Activated CD8-positive, alpha-beta T cell treated with anti-CD3 and anti-CD28 coated beads, Interleukin-2, amount 10 ng/mL, durations not matched to agents 7 days and 5 days (primary cell): ENCODE results near the gene ZNF148. TPM values are rescaled to one million over a fixed set of nuclear protein-coding genes. Genes with fewer than 3 reads are reported as not detected.

Experiments
- ATAC-seq: fragments of 150-1000 bp; cut with Tn5 transposase; one replicate; pipeline ENCODE4 v1.10.0; 2021; ENCODE audit warnings: moderate library complexity
- CTCF ChIA-PET: fragments of 350-600 bp; sonication (Branson Sonifier 250); formaldehyde crosslinking; loops from one replicate; lab custom pipeline; 2021; ENCODE audit warnings: antibody characterized with exemption; lab: Charles Lee
- POLR2A ChIA-PET: fragments of 350-600 bp; sonication (Branson Sonifier 250); formaldehyde crosslinking; loops from one replicate; lab custom pipeline; 2021; ENCODE audit warnings: antibody characterized with exemption; lab: Charles Lee
- DNase-seq: peaks from one replicate; pipeline ENCODE4 v3.0.0-alpha.2; 2020
- H3K27ac Mint-ChIP-seq: one replicate; pipeline ENCODE4 v1.8.0; 2021; ENCODE audit warnings: mild to moderate bottlenecking, mixed read lengths
- H3K27me3 Mint-ChIP-seq: one replicate; pipeline ENCODE4 v1.8.0; 2021; ENCODE audit warnings: low read depth, mixed read lengths
- H3K36me3 Mint-ChIP-seq: one replicate; pipeline ENCODE4 v1.8.0; 2021; ENCODE audit warnings: low read depth, mixed read lengths
- H3K4me1 Mint-ChIP-seq: one replicate; pipeline ENCODE4 v1.8.0; 2021; ENCODE audit warnings: low read depth, mixed read lengths
- H3K4me3 Mint-ChIP-seq: one replicate; pipeline ENCODE4 v1.8.0; 2021; ENCODE audit warnings: mild to moderate bottlenecking, mixed read lengths
- H3K9me3 Mint-ChIP-seq: one replicate; pipeline ENCODE4 v1.8.0; 2022; ENCODE audit warnings: mixed read lengths; ENCODE audit not compliant: insufficient read depth
- total RNA-seq, 2 experiments: library from RNA; stranded (reverse); gene quantifications; one replicate each; pipeline ENCODE4 v1.2.3, GENCODE V29; 2021

The ZNF148 gene
- total RNA-seq, 2 experiments from 2014 or later, result 39.1 to 39.6 TPM

GRCh38 chr3:125186800-125187598 is 188.1 kb downstream of the ZNF148 start:
- ATAC-seq, result no peak
- POLR2A ChIA-PET, result no interaction called here
- Mint-ChIP-seq H3K27ac (no peak overlapping the region), H3K36me3 (no peaks in the 10 kb centered on the region), H3K4me3 (no peak overlapping the region), H3K4me1 (peaks cover 4% of the 10 kb centered on the region), H3K27me3 (peaks cover 17% of the 10 kb centered on the region), H3K9me3 (no peaks in the 10 kb centered on the region)
- DNase-seq, result no peak
- CTCF ChIA-PET, result no interaction called here

DNA sequence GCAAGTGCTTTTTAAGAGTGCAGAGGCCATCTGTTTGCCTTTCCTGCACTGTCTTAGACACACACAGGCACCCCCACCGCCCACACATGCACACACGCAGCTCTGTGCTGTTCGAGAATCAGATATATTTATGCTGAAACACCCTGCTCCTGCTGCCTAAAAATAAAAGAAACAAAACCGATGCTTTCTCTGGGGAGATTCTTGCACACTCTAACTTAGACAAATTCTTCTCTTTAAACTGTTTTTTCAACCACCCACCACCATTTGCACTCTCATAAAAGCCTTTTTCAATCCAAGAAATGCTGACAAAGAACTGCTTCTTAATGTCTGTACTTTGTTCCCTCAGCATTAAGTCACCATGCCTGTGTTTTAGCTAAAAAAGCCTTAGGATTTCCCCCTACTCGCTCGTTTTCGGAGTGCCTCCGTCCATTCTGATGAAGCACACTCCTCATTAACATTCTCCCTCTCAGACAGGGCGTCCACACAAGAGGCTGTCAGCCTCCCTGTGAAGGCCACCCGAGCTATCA is 188.8 kb downstream of the ZNF148 start:
- no peak for ATAC-seq
- no peak for DNase-seq
- no peaks in the 10 kb centered on the region for H3K4me1 Mint-ChIP-seq
- H3K9me3 Mint-ChIP-seq, result no peaks in the 10 kb centered on the region
- CTCF ChIA-PET, result no interaction called here
- POLR2A ChIA-PET, result no interaction called here
- no peaks in the 10 kb centered on the region for H3K36me3 Mint-ChIP-seq
- H3K4me3 Mint-ChIP-seq, result no peak overlapping the region
- H3K27me3 Mint-ChIP-seq, result peaks cover 16% of the 10 kb centered on the region
- no peak overlapping the region for H3K27ac Mint-ChIP-seq

DNA sequence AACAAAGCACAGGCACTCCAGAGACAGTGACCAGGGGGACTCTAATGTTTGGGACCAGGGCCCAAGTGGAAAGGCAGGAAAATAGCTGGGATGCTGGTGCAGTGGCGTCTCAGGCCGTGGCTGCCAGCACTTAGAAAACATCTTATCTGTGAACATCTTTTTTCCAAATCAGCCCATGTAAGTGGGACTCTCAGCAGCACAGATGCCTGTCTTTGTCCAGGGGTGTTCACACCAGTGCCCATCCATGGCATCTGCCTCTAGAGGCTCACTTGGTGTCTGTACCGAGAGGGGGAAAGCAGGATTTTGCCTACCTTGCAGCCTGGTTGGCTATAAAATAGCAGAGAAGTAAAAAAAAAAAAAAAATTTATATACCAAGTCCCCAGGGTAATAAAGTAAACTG is 189.3 kb downstream of the ZNF148 start:
- no peaks in the 10 kb centered on the region for H3K36me3 Mint-ChIP-seq
- CTCF ChIA-PET, result no interaction called here
- no peak overlapping the region for H3K4me3 Mint-ChIP-seq
- DNase-seq, result no peak
- no peak overlapping the region for H3K27ac Mint-ChIP-seq
- H3K27me3 Mint-ChIP-seq, result peaks cover 11% of the 10 kb centered on the region
- no peak for ATAC-seq
- POLR2A ChIA-PET, result no interaction called here
- H3K9me3 Mint-ChIP-seq, result no peaks in the 10 kb centered on the region
- no peaks in the 10 kb centered on the region for H3K4me1 Mint-ChIP-seq

- Mint-ChIP-seq H3K27ac (no peak overlapping the region), H3K27me3 (peaks cover 3% of the 10 kb centered on the region), H3K4me3 (no peak overlapping the region), H3K4me1 (peaks cover 1% of the 10 kb centered on the region), H3K9me3 (no peaks in the 10 kb centered on the region), H3K36me3 (no peaks in the 10 kb centered on the region)
- ATAC-seq (no peak), DNase-seq (no peak)
- POLR2A ChIA-PET, result no interaction called here
- CTCF ChIA-PET, result no interaction called here
Measured at GRCh38 chr3:125179884-125180240, 195.3 kb downstream of the ZNF148 start.

- no peak overlapping the region for H3K27ac Mint-ChIP-seq
- DNase-seq, result no peak
- ATAC-seq, result no peak
- H3K36me3 Mint-ChIP-seq, result no peaks in the 10 kb centered on the region
- CTCF ChIA-PET, result no interaction called here
- peaks cover 6% of the 10 kb centered on the region for H3K27me3 Mint-ChIP-seq
- no peak overlapping the region for H3K4me3 Mint-ChIP-seq
- H3K4me1 Mint-ChIP-seq, result peaks cover 1% of the 10 kb centered on the region
- POLR2A ChIA-PET, result no interaction called here
- H3K9me3 Mint-ChIP-seq, result no peaks in the 10 kb centered on the region
Measured at GRCh38 chr3:125179143-125179883, 195.8 kb downstream of the ZNF148 start.

- CTCF ChIA-PET, result no interaction called here
- no peaks in the 10 kb centered on the region for H3K36me3 Mint-ChIP-seq
Measured at GRCh38 chr3:125177746-125178145, 197.4 kb downstream of the ZNF148 start.

More at GRCh38 chr3:125177746-125178145, 197.4 kb downstream of the ZNF148 start:
- H3K27me3 Mint-ChIP-seq, result peaks cover 14% of the 10 kb centered on the region
- H3K27ac Mint-ChIP-seq, result no peak overlapping the region
- peaks cover 1% of the 10 kb centered on the region for H3K4me1 Mint-ChIP-seq
- no peak overlapping the region for H3K4me3 Mint-ChIP-seq
- POLR2A ChIA-PET, result no interaction called here
- DNase-seq (no peak), ATAC-seq (no peak)
- no peaks in the 10 kb centered on the region for H3K9me3 Mint-ChIP-seq

Other genes with a start within 250 kb of the ZNF148 start
- under 1 TPM; 0.45 to 0.50 TPM for gene SLC12A8, start 162.6 kb downstream of the ZNF148 start, total RNA-seq
- gene SNX4, start 144.9 kb upstream of the ZNF148 start, total RNA-seq, result 10 to 100 TPM; 36.2 to 38.6 TPM
- 10 to 100 TPM; 13.2 to 13.7 TPM for gene OSBPL11, start 220.2 kb upstream of the ZNF148 start, total RNA-seq